ACHN (cell line): ENCODE measurements around the gene MOGAT1.

Experiments
- DNase-seq: peaks from one replicate; pipeline ENCODE4 v3.0.0-alpha.2; 2015
- in situ Hi-C: cut with HindIII; loops from 2 replicates; pipeline ENCODE4 v1.10.0; 2017; ENCODE audit warnings: low sequenced_read_pairs, low pct_ligation_motif_present, low pct_unique_long_range_greater_than_20kb

The MOGAT1 gene

GRCh38 chr2:222732489-222733178 lies 61.2 kb downstream of the MOGAT1 start:
- in situ Hi-C loops, result no loop called here
- no peak for DNase-seq

- DNase-seq, result no peak
- in situ Hi-C loops, result no loop called here
These were observed 62.0 kb downstream of the MOGAT1 start for GRCh38 chr2:222733470-222733845.

- DNase-seq, result no peak
- in situ Hi-C loops, result no loop called here
These were observed 62.6 kb downstream of the MOGAT1 start for GRCh38 chr2:222733846-222734702.

GRCh38 chr2:222734703-222735014 lies 63.2 kb downstream of the MOGAT1 start:
- in situ Hi-C loops, result no loop called here
- no peak for DNase-seq

GRCh38 chr2:222736301-222736700 lies 64.8 kb downstream of the MOGAT1 start:
- no peak for DNase-seq
- in situ Hi-C loops, result no loop called here

GRCh38 chr2:222736924-222737323 lies 65.5 kb downstream of the MOGAT1 start:
- no peak for DNase-seq
- in situ Hi-C loops, result no loop called here

GRCh38 chr2:222738312-222738711 lies 66.9 kb downstream of the MOGAT1 start:
- DNase-seq, result no peak

GRCh38 chr2:222738809-222739208 lies 67.4 kb downstream of the MOGAT1 start:
- in situ Hi-C loops, result no loop called here
- no peak for DNase-seq

More at GRCh38 chr2:222738312-222738711, 66.9 kb downstream of the MOGAT1 start:
- in situ Hi-C loops, result no loop called here

- no peak for DNase-seq
- in situ Hi-C loops, result no loop called here
These were observed 68.5 kb downstream of the MOGAT1 start for GRCh38 chr2:222739939-222740338.

GRCh38 chr2:222743251-222743812 lies 71.9 kb downstream of the MOGAT1 start:
- in situ Hi-C loops, result no loop called here
- DNase-seq, result no peak

- in situ Hi-C loops, result no loop called here
- DNase-seq, result no peak
These were observed 74.5 kb downstream of the MOGAT1 start for GRCh38 chr2:222745836-222746559.

GRCh38 chr2:222747526-222748160 lies 76.2 kb downstream of the MOGAT1 start:
- in situ Hi-C loops, result no loop called here
- no peak for DNase-seq

GRCh38 chr2:222750533-222750932 lies 79.1 kb downstream of the MOGAT1 start:
- in situ Hi-C loops, result no loop called here
- DNase-seq, result no peak

- no peak for DNase-seq
- in situ Hi-C loops, result no loop called here
These were observed 79.8 kb downstream of the MOGAT1 start for GRCh38 chr2:222751238-222751637.

- DNase-seq, result no peak
- in situ Hi-C loops, result no loop called here
These were observed 80.6 kb downstream of the MOGAT1 start for GRCh38 chr2:222751821-222752719.

- in situ Hi-C loops, result no loop called here
- no peak for DNase-seq
These were observed 81.3 kb downstream of the MOGAT1 start for GRCh38 chr2:222752746-222753145.

- DNase-seq, result no peak
- in situ Hi-C loops, result no loop called here
These were observed 81.9 kb downstream of the MOGAT1 start for GRCh38 chr2:222753251-222753824.
